ENCODE measurements around the gene RNF26. TPM values are rescaled to one million over a fixed set of nuclear protein-coding genes. Genes with fewer than 3 reads are reported as not detected.
A peak's percentile ranks its signal among the peaks of the same experiment; 100 is the strongest.

Gene RNF26
- total and polyA plus RNA-seq, 4 donors = 8.2 to 25.4 (median 13.6) TPM

- Histone ChIP-seq H3K9ac (ENCODE audit: insufficient read depth in 1 of 2, low read length in 2 of 2) (no peak overlapping the region), H3K9me3 (ENCODE audit: control insufficient read depth in 4 of 4, insufficient read depth in 3 of 4, low read length in 3 of 4) (no peaks in the 10 kb centered on the region)
- no peak for ATAC-seq (ENCODE audit: insufficient read depth, low FRiP score)
Measured at GRCh38 chr11:119322360-119322739, 12.0 kb upstream of the RNF26 start.

GRCh38 chr11:119322921-119323531 is 11.3 kb upstream of the RNF26 start:
- Histone ChIP-seq H3K4me1 (ENCODE audit: control insufficient read depth in 5 of 5, insufficient read depth in 5 of 5, low read length in 5 of 5) (peaks cover 0 to 42% (median 7%) of the 10 kb centered on the region in 5 donors), H3K9ac (ENCODE audit: insufficient read depth in 1 of 2, low read length in 2 of 2) (no peak overlapping the region), H3K36me3 (ENCODE audit: control insufficient read depth in 4 of 4, insufficient read depth in 4 of 4, low read length in 4 of 4) (no peaks in the 10 kb centered on the region), H3K27ac (ENCODE audit: low read depth in 1 of 2, low read length in 1 of 2) (no peak overlapping the region), H3K9me3 (ENCODE audit: control insufficient read depth in 4 of 4, insufficient read depth in 3 of 4, low read length in 3 of 4) (no peaks in the 10 kb centered on the region), H3K27me3 (ENCODE audit: control insufficient read depth in 3 of 3, insufficient read depth in 3 of 3, low read length in 2 of 3) (no peaks in the 10 kb centered on the region), H3K4me3 (no peak overlapping the region)
- ATAC-seq (ENCODE audit: insufficient read depth, low FRiP score) = no peak
- DNase-seq = no peak
- WGBS, 2 donors = 79 to 86% methylated on average over 18 to 20 of the region's 20 CpGs
- TF ChIP-seq CTCF (IDR thresholded peaks at IDR 0.05; ENCODE audit: control extremely low read depth, extremely low read depth) = no peak

More at GRCh38 chr11:119322360-119322739, 12.0 kb upstream of the RNF26 start:
- TF ChIP-seq CTCF (IDR thresholded peaks at IDR 0.05; ENCODE audit: control extremely low read depth, extremely low read depth) = no peak
- no peaks in the 10 kb centered on the region for H3K36me3 ChIP-seq (ENCODE audit: control insufficient read depth in 4 of 4, insufficient read depth in 4 of 4, low read length in 4 of 4)
- peak overlapping the region; percentile 28 to 58 for H3K27ac ChIP-seq (ENCODE audit: low read depth in 1 of 2, low read length in 1 of 2)
- 41 to 47% methylated on average over 6 of the region's 6 CpGs for WGBS, 2 donors
- no peak overlapping the region for H3K4me3 ChIP-seq
- DNase-seq = peak in 2 of 3 donors; percentile 32 to 44
- peaks cover 0 to 49% (median 7%) of the 10 kb centered on the region in 5 donors for H3K4me1 ChIP-seq (ENCODE audit: control insufficient read depth in 5 of 5, insufficient read depth in 5 of 5, low read length in 5 of 5)
- H3K27me3 ChIP-seq (ENCODE audit: control insufficient read depth in 3 of 3, insufficient read depth in 3 of 3, low read length in 2 of 3) = no peaks in the 10 kb centered on the region

GRCh38 chr11:119323532-119324033 is 10.7 kb upstream of the RNF26 start:
- DNase-seq (peak; percentile 74 to 78 (median 76)), ATAC-seq (ENCODE audit: insufficient read depth, low FRiP score) (no peak)
- Histone ChIP-seq H3K4me1 (ENCODE audit: control insufficient read depth in 5 of 5, insufficient read depth in 5 of 5, low read length in 5 of 5) (peaks cover 0 to 40% (median 5%) of the 10 kb centered on the region in 5 donors), H3K36me3 (ENCODE audit: control insufficient read depth in 4 of 4, insufficient read depth in 4 of 4, low read length in 4 of 4) (no peaks in the 10 kb centered on the region), H3K9ac (ENCODE audit: insufficient read depth in 1 of 2, low read length in 2 of 2) (no peak overlapping the region), H3K4me3 (no peak overlapping the region), H3K27ac (ENCODE audit: low read depth in 1 of 2, low read length in 1 of 2) (no peak overlapping the region), H3K27me3 (ENCODE audit: control insufficient read depth in 3 of 3, insufficient read depth in 3 of 3, low read length in 2 of 3) (no peaks in the 10 kb centered on the region), H3K9me3 (ENCODE audit: control insufficient read depth in 4 of 4, insufficient read depth in 3 of 4, low read length in 3 of 4) (no peaks in the 10 kb centered on the region)
- TF ChIP-seq CTCF (IDR thresholded peaks at IDR 0.05; ENCODE audit: control extremely low read depth, extremely low read depth) = peak; percentile 56
- 21 to 26% methylated on average over 8 of the region's 8 CpGs for WGBS, 2 donors
